Measurements from ENCODE around the gene POTEJ.
"Not testable (repeated sequence)": the region's sequence is repeated elsewhere in the genome, so short reads cannot be mapped to it uniquely, and the experiment has no call there.

The POTEJ gene

DNA sequence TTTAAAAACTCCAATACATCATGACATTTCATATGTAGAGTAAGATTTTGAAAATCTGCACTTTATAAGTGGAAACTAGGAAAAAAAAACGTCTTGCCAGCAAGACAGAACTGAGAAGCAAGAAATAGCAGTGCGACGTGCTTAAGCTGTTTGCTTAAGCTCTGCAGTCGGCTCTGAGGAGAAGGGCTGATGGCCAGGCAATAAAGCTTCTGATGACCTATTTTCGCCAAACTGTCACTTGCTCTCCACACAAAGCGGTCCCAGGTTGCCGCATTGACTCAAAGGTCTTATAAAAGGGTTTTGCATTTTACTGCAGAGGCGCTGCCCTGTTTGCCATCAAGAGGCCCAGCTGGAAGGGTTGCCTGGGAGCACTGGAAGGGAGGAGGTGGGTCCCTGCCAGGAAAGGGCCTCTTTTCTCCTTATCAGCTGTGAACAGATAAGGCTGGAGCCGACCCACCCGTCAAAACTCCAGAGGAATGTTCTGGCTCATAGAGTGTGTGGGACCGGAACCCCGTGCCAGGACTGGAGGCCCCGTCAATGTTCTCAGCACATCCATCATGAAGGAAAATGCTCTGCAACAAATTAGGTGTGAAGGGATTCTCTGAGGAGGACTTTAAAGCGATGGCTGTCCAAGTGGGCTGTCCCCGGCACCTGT, 9.5 kb upstream of the POTEJ start:
- DNase-seq (ENCODE audit: low read depth in 1 of 2, low spot score in 1 of 2) = not testable (repeated sequence)

- DNase-seq (ENCODE audit: low read depth in 1 of 2, low spot score in 1 of 2) = not testable (repeated sequence)
Measured at GRCh38 chr2:130608276-130609001, 2.8 kb upstream of the POTEJ start.

GRCh38 chr2:130609002-130609920, 2.0 kb upstream of the POTEJ start:
- not testable (repeated sequence) for DNase-seq (ENCODE audit: low read depth in 1 of 2, low spot score in 1 of 2)

- DNase-seq (ENCODE audit: low read depth in 1 of 2, low spot score in 1 of 2) = not testable (repeated sequence)
Measured at GRCh38 chr2:130610486-130610885, 754 bp upstream of the POTEJ start.

- not testable (repeated sequence) for DNase-seq (ENCODE audit: low read depth in 1 of 2, low spot score in 1 of 2)
Measured at GRCh38 chr2:130628784-130629475, 17.7 kb downstream of the POTEJ start.

GRCh38 chr2:130638973-130639372, 27.7 kb downstream of the POTEJ start:
- not testable (repeated sequence) for DNase-seq (ENCODE audit: low read depth in 1 of 2, low spot score in 1 of 2)

GRCh38 chr2:130641688-130642087, 30.4 kb downstream of the POTEJ start:
- DNase-seq (ENCODE audit: low read depth in 1 of 2, low spot score in 1 of 2) = not testable (repeated sequence)

DNA sequence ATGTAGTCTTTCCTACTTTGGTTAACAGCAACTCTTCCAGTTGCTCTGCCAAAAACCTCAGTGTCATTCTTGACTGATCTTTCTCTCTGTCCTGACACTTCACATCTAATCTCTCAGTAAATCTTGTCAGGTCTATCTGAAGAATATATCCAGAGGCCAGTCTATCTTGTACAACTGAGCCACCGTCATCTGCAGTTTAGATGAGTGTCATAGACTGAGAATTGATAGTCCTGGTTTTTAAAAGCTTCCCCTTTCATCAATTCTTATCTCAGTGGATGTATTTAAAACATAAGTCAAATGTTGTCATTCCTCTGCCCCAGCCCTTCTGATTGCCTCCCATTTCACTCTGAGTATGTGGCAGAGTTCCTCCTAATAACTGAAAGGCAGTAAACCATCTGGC, 38.0 kb downstream of the POTEJ start:
- DNase-seq (ENCODE audit: low read depth in 1 of 2, low spot score in 1 of 2) = not testable (repeated sequence)

DNA sequence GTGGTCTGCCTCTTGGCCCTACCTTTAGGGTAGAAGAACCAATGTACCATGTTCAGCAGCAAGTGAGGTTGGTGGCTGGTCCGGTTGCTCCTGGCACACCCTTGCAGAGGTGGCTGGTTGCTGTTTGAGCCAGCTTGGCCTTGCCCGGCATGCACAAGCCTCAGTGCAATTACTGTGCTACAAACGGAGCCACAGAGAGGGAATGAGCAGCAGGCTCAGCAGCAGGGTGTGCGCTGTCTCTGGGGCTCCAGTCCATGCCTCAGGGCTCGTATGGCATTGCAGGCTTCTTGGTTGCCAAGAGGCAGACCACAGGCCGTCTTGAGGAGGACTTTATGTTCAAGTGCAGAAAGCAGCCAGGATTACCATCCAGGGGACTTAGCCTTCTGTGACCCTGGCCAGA, 53.3 kb downstream of the POTEJ start:
- DNase-seq (ENCODE audit: low read depth in 1 of 2, low spot score in 1 of 2) = not testable (repeated sequence)

DNA sequence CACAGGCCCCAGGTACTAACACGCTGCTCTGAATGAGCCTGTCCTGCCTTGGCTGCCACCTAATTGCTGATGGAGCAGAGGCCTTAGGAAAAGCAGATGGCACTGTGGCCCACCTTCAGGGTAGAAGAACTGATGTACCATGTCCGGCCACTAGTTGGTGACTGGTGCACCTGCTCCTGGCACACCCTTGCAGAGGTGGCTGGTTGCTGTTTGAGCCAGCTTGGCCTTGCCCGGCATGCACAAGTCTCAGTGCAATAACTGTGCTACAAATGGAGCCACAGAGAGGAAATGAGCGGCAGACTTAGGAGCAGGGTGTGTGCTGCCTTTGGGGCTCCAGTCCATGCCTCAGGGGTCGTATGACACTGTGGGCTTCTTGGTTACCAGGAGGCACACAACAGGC, 54.4 kb downstream of the POTEJ start:
- DNase-seq (ENCODE audit: low read depth in 1 of 2, low spot score in 1 of 2) = not testable (repeated sequence)

DNA sequence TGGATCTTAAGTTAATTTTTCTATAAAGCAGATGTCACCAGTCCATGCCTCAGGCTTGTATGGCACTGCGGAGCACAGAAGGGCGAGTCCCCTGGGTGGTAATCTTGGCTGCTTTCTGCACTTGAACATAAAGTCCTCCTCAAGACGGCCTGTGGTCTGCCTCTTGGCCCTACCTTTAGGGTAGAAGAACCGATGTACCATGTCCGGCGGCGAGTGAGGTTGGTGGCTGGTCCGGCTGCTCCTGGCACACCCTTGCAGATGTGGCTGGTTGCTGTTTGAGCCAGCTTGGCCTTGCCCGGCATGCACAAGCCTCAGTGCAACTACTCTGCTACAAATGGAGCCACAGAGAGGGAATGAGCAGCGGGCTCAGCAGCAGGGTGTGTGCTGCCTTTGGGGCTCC, 56.3 kb downstream of the POTEJ start:
- DNase-seq (ENCODE audit: low read depth in 1 of 2, low spot score in 1 of 2) = not testable (repeated sequence)

DNA sequence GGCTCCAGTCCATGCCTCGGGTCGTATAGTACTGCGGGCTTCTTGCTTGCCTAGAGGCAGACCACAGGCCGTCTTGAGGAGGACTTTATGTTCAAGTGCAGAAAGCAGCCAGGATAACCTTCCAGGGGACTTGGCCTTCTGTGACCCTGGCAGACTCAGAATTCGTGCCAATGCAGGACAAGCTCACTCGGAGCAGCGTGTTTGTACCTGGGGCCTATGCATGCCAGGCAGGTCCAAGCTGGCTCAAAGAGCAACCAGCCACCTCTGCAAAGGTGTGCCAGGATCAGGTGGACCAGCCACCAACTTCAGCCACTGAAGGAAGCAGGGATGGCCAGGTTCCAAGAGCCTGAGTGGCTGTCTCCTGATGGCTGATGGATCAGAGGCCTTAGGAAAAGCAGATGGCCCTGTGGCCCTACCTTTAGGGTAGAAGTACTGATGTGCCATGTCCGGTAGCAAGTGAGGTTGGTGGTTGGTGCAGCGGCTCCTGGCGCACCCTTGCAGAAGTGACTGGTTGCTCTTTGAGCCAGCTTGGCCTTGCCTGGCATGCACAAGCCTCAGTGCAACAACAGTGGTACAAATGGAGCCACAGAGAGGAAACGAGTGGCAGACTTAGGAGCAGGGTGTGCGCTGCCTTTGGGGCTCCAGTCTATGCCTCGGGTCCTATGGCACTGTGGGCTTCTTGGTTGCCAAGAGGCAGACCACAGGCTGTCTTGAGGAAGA, 58.9 kb downstream of the POTEJ start:
- not testable (repeated sequence) for DNase-seq (ENCODE audit: low read depth in 1 of 2, low spot score in 1 of 2)

- DNase-seq (ENCODE audit: low read depth in 1 of 2, low spot score in 1 of 2) = not testable (repeated sequence)
Measured at GRCh38 chr2:130692041-130692770, 81.0 kb downstream of the POTEJ start.

GRCh38 chr2:130693474-130693873, 82.2 kb downstream of the POTEJ start:
- DNase-seq (ENCODE audit: low read depth in 1 of 2, low spot score in 1 of 2) = peak in 1 of 2 donors; percentile 1

DNA sequence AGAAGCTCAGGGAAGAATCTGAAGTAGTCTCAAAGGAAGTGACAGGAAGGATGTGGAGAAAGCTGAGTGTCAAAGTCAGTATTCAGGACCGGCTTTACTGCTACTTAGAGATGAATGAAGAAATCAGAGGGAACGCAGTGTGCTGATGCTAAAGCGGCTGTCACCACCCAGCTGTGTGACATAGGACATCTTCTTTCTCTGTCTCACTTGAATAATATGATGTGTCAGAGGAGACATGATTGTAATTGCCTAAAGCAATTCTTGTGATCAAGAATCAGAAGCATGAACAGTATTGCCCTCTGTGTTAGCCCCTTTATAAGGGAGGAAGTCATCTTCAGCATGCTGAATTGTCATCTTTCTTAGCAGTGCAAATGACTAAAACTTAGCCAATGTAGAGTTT, 92.0 kb downstream of the POTEJ start:
- not testable (repeated sequence) for DNase-seq (ENCODE audit: low read depth in 1 of 2, low spot score in 1 of 2)

Data from activated CD4-positive, alpha-beta T cell treated with anti-CD3 and anti-CD28 coated beads, Interleukin-2, amount 50 U/mL, for 24 hours (primary cell).